ENCODE measurements around the gene NMUR1. TPM values are rescaled to one million over a fixed set of nuclear protein-coding genes. Genes with fewer than 3 reads are reported as not detected.

Gene NMUR1
- total RNA-seq, 1 experiment from 2014 or later: not detected

DNA sequence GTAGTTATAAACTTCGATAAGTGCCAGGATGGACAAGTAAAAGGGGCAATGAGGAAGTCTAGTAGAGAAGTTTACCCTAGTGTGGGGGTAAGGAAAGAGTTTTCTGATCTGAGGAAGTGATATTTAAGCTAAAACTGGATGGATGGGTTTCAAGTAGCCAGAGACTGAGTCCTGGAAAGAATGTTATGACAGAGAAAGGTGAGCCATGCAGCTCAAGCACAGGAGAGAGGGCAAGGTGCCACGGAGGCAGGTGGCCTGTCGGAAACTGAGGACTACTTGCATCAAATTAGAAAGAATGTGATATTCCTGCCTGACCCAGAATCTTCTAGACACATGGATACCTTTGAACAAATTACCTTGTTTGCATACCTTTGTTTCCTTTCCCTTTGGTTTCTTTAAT lies 26.5 kb downstream of the NMUR1 start:
- in situ Hi-C loops (cut with HindIII; ENCODE audit: low sequenced_read_pairs): no loop called here
- no peak for DNase-seq (ENCODE audit: low spot score)

GRCh38 chr2:231502596-231502995 lies 27.6 kb downstream of the NMUR1 start:
- in situ Hi-C loops (cut with HindIII; ENCODE audit: low sequenced_read_pairs): no loop called here
- no peak for DNase-seq (ENCODE audit: low spot score)

- no peak for DNase-seq (ENCODE audit: low spot score)
- in situ Hi-C loops (cut with HindIII; ENCODE audit: low sequenced_read_pairs): no loop called here
Measured at GRCh38 chr2:231497651-231498050, 32.6 kb downstream of the NMUR1 start.

- in situ Hi-C loops (cut with HindIII; ENCODE audit: low sequenced_read_pairs): no loop called here
- no peak for DNase-seq (ENCODE audit: low spot score)
Measured at GRCh38 chr2:231494669-231495068, 35.6 kb downstream of the NMUR1 start.

DNA sequence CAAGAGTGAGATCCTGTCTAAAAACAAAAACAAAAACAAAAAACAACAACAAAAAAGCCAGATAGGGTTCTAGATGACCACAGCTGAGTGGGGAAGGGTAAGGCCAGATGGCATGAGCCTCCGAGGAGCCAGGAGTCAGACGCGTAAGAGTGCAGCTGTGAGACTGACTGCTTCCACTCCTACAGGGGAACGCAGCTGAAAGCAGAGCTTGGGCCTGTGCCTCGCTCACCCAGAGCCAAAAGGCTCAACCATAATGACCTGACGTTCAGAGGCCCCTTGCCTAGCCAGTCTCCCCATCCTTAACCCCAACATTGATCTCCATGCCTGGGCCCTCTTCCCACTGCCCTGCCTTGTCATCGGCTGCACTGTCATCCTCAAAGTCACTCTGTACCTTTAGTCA lies 39.4 kb downstream of the NMUR1 start:
- no peak for DNase-seq (ENCODE audit: low spot score)

DNA sequence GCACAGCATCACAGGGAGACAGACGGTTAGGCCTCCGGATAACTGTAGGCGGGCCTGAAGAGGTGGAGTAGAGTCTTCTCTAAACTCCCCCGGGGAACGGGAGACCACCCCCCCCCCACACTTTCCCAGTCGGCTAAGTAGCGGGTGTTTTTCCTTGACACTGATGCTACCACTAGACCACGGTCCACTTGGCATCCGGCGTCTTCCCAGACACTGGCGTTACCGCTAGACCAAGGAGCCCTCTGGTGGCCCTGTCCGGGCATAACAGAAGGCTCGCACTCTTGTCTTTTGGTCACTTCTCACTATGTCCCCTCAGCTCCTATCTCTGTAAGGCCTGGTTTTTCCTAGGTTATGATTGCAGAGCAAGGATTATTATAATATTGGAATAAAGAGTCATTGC lies 40.3 kb downstream of the NMUR1 start:
- in situ Hi-C loops (cut with HindIII; ENCODE audit: low sequenced_read_pairs): no loop called here
- no peak for DNase-seq (ENCODE audit: low spot score)

More for the DNA sequence above, 39.4 kb downstream of the NMUR1 start:
- in situ Hi-C loops (cut with HindIII; ENCODE audit: low sequenced_read_pairs): no loop called here

GRCh38 chr2:231488331-231488730 lies 41.9 kb downstream of the NMUR1 start:
- no peak for DNase-seq (ENCODE audit: low spot score)
- in situ Hi-C loops (cut with HindIII; ENCODE audit: low sequenced_read_pairs): no loop called here

DNA sequence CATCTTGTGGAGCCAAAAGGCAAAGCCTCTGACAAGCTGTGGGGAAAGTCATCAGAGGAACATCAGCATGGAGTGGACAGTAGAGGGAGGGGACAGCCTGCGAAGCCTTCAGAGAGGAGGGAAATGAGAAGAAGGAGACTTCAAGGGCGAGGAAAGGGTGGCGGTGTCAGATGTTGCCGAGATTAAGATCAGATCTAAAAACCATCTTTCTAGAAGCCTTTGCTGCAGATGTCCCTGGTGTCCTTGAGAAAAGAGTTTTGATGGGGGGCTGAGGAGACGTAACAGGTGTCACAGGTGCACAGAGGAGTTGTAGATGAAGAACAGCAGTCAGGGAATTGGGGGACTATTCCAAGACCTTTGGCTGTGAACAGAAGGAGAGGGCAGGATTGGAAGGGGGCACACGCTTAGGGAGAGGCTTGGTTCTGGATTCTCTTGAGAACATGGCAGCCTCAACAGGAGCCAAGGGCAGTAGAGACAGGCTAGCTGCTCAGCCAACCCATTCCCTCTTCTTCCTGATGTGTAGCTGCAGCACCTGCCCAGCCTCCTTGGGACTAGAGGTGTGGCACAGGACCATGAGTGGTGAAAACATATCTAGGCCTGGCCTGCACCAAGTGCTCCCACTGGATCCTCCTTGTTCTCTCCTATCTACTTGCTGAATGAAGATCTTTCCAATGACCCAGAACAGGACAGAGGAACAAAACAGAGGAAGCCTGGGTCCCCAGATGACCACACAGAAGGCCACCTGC lies 43.2 kb downstream of the NMUR1 start:
- in situ Hi-C loops (cut with HindIII; ENCODE audit: low sequenced_read_pairs): no loop called here
- no peak for DNase-seq (ENCODE audit: low spot score)

DNA sequence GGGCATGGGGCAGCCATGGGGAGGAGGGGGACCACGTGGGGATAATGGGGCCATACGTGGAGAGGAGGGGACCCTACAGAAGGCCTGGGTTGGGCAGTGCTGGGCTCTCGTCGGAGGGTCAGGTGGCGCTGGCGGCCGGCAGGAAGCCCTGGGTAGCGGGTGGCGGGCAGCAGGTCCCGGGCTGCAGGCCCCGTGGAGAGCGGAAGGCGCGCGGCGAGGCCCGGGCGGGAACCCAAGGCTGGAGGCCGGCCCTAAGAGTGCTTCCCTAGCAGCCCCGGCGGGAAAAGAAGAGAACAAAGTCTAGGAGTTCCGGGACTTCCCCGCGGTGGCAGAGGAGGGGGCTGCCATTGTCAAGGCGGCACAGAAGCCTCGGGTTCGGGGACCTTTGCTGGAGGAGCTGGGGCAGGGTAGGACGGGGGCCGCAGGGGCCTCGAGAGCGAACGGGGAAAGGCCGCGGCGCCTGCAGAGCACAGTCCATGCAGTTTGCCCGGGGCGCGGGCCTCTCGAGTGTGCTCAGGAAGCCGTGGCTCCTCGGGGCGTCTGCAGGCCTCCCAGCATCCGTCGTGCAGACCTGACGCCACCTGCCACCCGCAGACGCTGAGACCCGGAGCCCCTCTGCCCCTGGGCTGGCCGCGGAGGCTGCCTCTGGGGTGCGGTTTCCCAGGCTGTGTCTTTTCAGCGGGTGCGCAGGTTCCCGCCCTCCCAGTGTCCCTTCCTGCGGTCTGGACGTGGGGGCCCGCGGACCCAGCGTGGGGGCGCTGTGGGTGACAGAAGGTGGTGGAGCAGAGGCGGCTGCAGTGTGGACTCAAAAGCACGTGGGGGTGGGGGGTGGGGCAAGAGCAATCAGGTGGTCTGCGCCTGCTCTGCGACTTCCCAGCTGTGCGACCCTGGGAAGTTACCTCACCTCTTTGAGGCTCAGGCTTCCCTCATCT lies 46.6 kb downstream of the NMUR1 start:
- in situ Hi-C loops (cut with HindIII; ENCODE audit: low sequenced_read_pairs): no loop called here
- DNase-seq (ENCODE audit: low spot score): no peak

- in situ Hi-C loops (cut with HindIII; ENCODE audit: low sequenced_read_pairs): no loop called here
Measured at GRCh38 chr2:231482806-231483391, 47.3 kb downstream of the NMUR1 start.

GRCh38 chr2:231480781-231481180 lies 49.5 kb downstream of the NMUR1 start:
- DNase-seq (ENCODE audit: low spot score): no peak
- in situ Hi-C loops (cut with HindIII; ENCODE audit: low sequenced_read_pairs): no loop called here

More at GRCh38 chr2:231482806-231483391, 47.3 kb downstream of the NMUR1 start:
- peak; percentile 55 for DNase-seq (ENCODE audit: low spot score)

GRCh38 chr2:231479455-231479854 lies 50.8 kb downstream of the NMUR1 start:
- no peak for DNase-seq (ENCODE audit: low spot score)
- in situ Hi-C loops (cut with HindIII; ENCODE audit: low sequenced_read_pairs): no loop called here

DNA sequence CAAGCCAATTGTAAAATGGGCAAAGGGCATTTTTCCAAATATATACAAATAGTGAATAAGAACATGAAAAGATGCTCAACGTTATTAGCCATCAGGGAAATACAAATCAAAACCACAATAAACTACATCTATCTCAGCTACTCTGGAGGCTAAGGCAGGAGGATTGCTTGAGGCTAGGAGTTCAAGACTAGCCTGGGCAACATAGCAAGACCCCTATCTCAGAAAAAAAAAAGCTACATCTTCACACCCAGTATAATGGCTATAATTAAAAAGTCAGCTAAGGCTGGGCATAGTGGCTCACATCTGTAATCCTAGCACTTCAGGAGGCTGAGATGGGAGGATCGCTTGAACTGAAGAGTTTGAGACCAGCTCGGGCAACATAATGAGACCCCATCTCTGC lies 53.3 kb downstream of the NMUR1 start:
- in situ Hi-C loops (cut with HindIII; ENCODE audit: low sequenced_read_pairs): no loop called here
- no peak for DNase-seq (ENCODE audit: low spot score)

GRCh38 chr2:231475965-231476364 lies 54.3 kb downstream of the NMUR1 start:
- no peak for DNase-seq (ENCODE audit: low spot score)

More at GRCh38 chr2:231475965-231476364, 54.3 kb downstream of the NMUR1 start:
- in situ Hi-C loops (cut with HindIII; ENCODE audit: low sequenced_read_pairs): no loop called here

Other genes starting within 250 kb of the NMUR1 start
- 0.14 and 0.18 TPM in 2 replicates for gene B3GNT7, start 134.7 kb downstream of the NMUR1 start, total RNA-seq (2014; rRNA removed; shearing (Covaris generic))
- gene NCL, start 66.0 kb downstream of the NMUR1 start, total RNA-seq (2014; rRNA removed; shearing (Covaris generic)): 159 and 386 TPM in 2 replicates
- not detected in 2 replicates for gene TEX44, start 62.4 kb upstream of the NMUR1 start, total RNA-seq (2014; rRNA removed; shearing (Covaris generic))
- 1,275 and 1,509 TPM in 2 replicates for gene PTMA, start 178.1 kb upstream of the NMUR1 start, total RNA-seq (2014; rRNA removed; shearing (Covaris generic))

Measured in G401 (cell line).